ENCODE data around the gene SLC35E4.
"Not testable (repeated sequence)": the region's sequence is repeated elsewhere in the genome, so short reads cannot be mapped to it uniquely, and the experiment has no call there.

SLC35E4 gene

GRCh38 chr22:30654361-30654760, 18.8 kb downstream of the SLC35E4 start:
- DNase-seq = no peak

GRCh38 chr22:30655532-30655931, 20.0 kb downstream of the SLC35E4 start:
- no peak for DNase-seq

- no peak for DNase-seq
These were observed 26.5 kb downstream of the SLC35E4 start for GRCh38 chr22:30662040-30662439.

- no peak for DNase-seq
These were observed 29.2 kb downstream of the SLC35E4 start for GRCh38 chr22:30664798-30665197.

GRCh38 chr22:30665266-30665665, 29.7 kb downstream of the SLC35E4 start:
- no peak for DNase-seq

GRCh38 chr22:30665786-30666185, 30.2 kb downstream of the SLC35E4 start:
- no peak for DNase-seq

GRCh38 chr22:30667107-30667493, 31.5 kb downstream of the SLC35E4 start:
- no peak for DNase-seq

GRCh38 chr22:30667494-30668385, 32.2 kb downstream of the SLC35E4 start, which contains the start of gene DUSP18:
Gene DUSP18 (minus strand): TSS chr22:30667875. CDS start chr22:30664003, 3,872 bp downstream.
- peak; percentile 92 for DNase-seq

- DNase-seq = no peak
These were observed 32.8 kb downstream of the SLC35E4 start for GRCh38 chr22:30668386-30668710.

GRCh38 chr22:30671071-30671470, 35.5 kb downstream of the SLC35E4 start:
- DNase-seq = no peak

- no peak for DNase-seq
These were observed 37.6 kb downstream of the SLC35E4 start for GRCh38 chr22:30673136-30673535.

GRCh38 chr22:30674482-30674881, 38.9 kb downstream of the SLC35E4 start:
- no peak for DNase-seq

GRCh38 chr22:30675436-30675835, 39.9 kb downstream of the SLC35E4 start:
- no peak for DNase-seq

- not testable (repeated sequence) for DNase-seq
These were observed 41.0 kb downstream of the SLC35E4 start for GRCh38 chr22:30676565-30676964.

- DNase-seq = not testable (repeated sequence)
These were observed 44.5 kb downstream of the SLC35E4 start for GRCh38 chr22:30679895-30680690.

GRCh38 chr22:30680991-30681770, 45.6 kb downstream of the SLC35E4 start:
- no peak for DNase-seq

GRCh38 chr22:30681831-30682230, 46.2 kb downstream of the SLC35E4 start:
- DNase-seq = no peak

- no peak for DNase-seq
These were observed 49.6 kb downstream of the SLC35E4 start for GRCh38 chr22:30685178-30685577.

- no peak for DNase-seq
These were observed 51.8 kb downstream of the SLC35E4 start for GRCh38 chr22:30687358-30687757.

- no peak for DNase-seq
These were observed 54.0 kb downstream of the SLC35E4 start for GRCh38 chr22:30689622-30690021.

GRCh38 chr22:30691204-30691603, 55.6 kb downstream of the SLC35E4 start:
- DNase-seq = no peak

- peak; percentile 19 for DNase-seq
These were observed 58.6 kb downstream of the SLC35E4 start for GRCh38 chr22:30694171-30694639.

Measured in effector CD4-positive, alpha-beta T cell (primary cell).